NOMO-1 (cell line): ENCODE measurements around the gene ZBTB17.
"Not testable (repeated sequence)": the region's sequence is repeated elsewhere in the genome, so short reads cannot be mapped to it uniquely, and the experiment has no call there.

Source experiments
- DNase-seq, 2 experiments: peaks; one replicate each; lab custom pipeline; 2025; ENCODE audit not compliant: unreplicated experiment in 2 of 2; lab: John Stamatoyannopoulos, UW

Gene ZBTB17

DNA sequence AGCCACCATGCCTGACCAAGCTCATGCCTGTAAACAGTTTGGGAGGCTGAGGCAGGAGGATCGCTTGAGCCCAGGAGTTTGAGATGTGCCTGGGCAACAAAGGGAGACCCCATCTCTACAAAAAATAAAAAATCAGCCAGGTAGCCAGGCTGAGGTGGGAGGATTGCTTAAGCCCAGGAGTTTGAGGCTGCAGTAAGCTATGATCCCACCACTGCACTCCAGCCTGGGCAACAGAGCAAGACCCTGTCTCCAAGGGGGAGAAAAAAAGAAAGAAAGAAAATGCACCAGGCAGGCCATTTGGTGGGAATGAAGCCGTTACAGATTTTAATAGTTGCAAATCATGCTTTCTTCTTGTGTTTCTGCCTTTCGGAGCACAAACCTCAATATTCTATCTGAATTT lies 62.3 kb downstream of the ZBTB17 start:
- not testable (repeated sequence) for DNase-seq

- no peak for DNase-seq
Measured at GRCh38 chr1:15911927-15912326, 64.0 kb downstream of the ZBTB17 start.

DNA sequence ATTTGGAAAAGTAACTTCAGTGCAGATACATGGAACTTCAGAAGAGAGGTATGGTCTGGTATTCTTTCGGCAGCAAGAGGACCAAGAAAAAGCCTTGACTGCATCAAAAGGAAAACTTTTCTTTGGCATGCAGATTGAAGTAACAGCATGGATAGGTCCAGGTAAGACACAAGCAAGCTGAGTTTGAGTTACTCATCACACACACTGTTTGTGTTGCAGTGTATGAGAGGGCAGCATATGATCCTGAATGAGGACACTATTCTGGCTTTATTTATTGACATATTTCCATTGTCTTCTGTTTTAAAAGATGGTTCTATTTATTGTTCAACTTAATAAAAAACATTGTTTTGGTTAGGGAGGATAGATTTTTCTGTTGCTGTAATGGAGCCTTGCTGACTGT lies 64.8 kb downstream of the ZBTB17 start:
- DNase-seq: no peak

DNA sequence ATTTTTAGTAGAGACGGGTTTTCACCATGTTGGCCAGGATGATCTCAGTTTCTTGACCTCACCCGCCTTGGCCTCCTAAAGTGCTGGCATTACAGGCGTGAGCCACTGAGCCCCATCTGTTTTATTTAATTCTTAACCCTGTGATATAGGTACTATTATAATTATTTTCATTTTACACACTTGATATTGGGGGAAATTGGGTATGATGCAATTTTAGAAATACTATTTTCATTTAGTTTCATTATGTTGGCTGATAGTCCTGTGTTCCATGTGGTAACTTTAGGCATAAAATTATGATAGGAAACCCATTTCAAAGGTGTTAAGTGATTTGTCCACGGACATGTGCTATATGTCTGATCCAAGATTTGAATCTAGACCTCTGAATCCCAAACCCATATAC lies 67.3 kb downstream of the ZBTB17 start:
- DNase-seq: no peak

DNA sequence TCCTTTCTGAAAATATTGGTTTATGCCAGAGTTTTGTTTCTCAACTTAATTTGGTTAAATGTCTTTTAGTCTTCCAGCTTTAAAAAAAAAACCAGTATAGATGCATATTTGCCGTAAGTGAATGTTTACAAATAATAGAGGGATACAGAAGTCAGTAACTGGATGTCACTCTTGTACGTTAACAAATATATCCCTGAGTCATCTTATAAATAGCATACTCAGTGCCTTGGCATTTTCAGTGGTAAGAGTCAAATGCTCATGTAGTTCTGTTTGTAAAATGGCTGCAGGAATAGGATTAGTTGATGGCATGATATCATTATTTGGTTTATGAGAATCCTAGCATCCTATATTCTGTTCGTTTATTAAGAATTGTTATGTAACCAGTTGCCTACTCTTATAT lies 73.0 kb downstream of the ZBTB17 start:
- no peak for DNase-seq

GRCh38 chr1:15900662-15901279 lies 75.1 kb downstream of the ZBTB17 start:
- no peak for DNase-seq

GRCh38 chr1:15899266-15899665 lies 76.6 kb downstream of the ZBTB17 start:
- DNase-seq: no peak

DNA sequence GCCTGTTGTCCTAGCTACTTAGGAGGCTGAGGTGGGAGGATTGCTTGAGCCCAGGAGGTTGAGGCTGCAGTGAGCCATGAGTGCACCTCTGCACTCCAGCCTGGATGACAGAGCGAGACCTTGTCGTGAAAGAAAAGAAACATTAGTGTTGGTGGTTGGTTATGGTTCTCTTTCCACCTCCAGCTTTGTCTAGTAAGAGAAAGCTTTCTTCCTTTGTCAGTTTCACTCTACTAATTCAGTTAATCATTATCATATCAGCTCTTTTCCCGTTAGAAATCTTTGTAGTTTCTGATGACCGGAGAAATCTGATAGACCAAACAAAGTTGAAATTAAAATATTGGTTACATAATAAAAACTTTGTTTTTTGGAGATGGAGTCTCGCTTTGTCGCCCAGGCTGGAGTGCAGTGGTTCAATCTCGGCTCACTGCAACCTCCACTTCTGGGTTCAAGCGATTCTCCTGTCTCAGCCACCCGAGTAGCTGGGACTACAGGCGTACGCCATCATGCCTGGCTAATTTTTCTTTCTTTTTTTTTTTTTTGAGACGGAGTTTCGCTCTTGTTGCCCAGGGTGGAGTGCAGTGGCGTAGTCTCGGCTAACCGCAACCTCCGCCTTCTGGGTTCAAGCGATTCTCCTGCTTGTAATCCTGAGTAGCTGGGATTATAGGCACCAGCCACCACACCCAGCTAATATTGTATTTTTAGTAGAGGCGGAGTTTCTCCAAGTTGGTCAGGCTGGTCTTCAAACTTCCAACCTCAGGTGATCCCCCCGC lies 78.9 kb downstream of the ZBTB17 start:
- DNase-seq: not testable (repeated sequence)

GRCh38 chr1:15895233-15895632 lies 80.7 kb downstream of the ZBTB17 start:
- DNase-seq: no peak

DNA sequence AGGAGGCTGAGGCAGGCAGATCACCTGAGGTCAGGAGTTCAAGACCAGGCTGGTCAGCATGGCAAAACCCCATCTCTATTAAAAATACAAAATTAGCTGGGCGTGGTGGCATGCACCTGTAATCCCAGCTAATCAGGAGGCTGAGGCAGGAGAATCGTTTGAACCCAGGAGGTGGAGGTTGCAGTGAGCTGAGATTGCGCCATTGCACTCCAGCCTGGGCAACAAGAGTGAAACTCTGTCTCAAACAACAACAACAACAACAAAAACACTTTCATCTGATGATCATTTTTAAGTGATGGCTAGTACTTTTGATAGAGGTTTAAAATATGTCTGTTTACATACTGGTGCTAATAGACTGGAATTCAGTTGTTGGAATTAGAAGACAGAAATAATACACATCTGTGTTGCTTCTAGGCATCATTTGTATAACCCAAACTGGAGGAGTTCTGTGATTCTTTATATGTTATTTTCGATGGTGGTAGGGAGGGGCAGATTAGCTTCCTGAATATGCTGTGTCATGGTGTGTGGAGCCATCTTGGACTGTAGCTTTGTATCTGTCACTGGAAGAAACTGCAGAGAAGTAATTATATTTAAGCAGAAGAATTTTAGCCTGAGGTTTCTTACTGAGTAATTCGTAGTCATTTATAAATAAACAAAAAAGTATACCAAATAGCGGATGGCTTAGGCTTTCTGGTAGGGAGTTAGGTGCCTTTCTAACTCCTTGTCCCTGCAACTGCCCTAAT lies 82.9 kb downstream of the ZBTB17 start:
- peak in 1 of 2 experiments; percentile 19 for DNase-seq
